B cell (primary cell): ENCODE data around the gene ASB18. TPM values are rescaled to one million over a fixed set of nuclear protein-coding genes. Genes with fewer than 3 reads are reported as not detected.

ENCODE experiments used
- ATAC-seq: fragments of 200-7000 bp; cut with Tn5 transposase; one replicate; pipeline ENCODE4 v1.10.0; 2021; ENCODE audit warnings: low read depth, mild to moderate bottlenecking, moderate number of reproducible peaks, moderate library complexity
- CTCF ChIA-PET: fragments of 350-600 bp; sonication (Branson Sonifier 250); formaldehyde crosslinking; loops from one replicate; lab custom pipeline; 2021; ENCODE audit warnings: antibody characterized with exemption, inconsistent platforms; lab: Charles Lee
- POLR2A ChIA-PET: fragments of 350-600 bp; sonication (Branson Sonifier 250); formaldehyde crosslinking; loops from one replicate; lab custom pipeline; 2021; ENCODE audit warnings: antibody characterized with exemption; lab: Charles Lee
- DNase-seq: peaks from one replicate; pipeline ENCODE4 v3.0.0; 2013
- H2AFZ ChIP-seq: 2 replicates; pipeline ENCODE4 v1.6.1; 2012; ENCODE audit warnings: mild to moderate bottlenecking, low read depth, low read length; ENCODE audit not compliant: insufficient read depth, poor library complexity, severe bottlenecking
- H3K27ac ChIP-seq, 2 donors: 1 replicate in 1 of 2; 2 replicates in 1 of 2; pipeline ENCODE4 v1.5.1; 2012 to 2013; ENCODE audit warnings: low read length in 2 of 2, mild to moderate bottlenecking in 2 of 2, moderate library complexity in 1 of 2
- H3K27me3 ChIP-seq, 4 experiments: fragments of 200-600 bp in 1 of 4; sonication (generic) in 1 of 4; replicated peaks in 1 of 4; 1 replicate in 2 of 4; 2 replicates in 2 of 4; pipeline versions ENCODE4 v1.6.1 to v1.7.0; 2013 to 2016; ENCODE audit warnings: low read length in 3 of 4, mild to moderate bottlenecking in 2 of 4, mixed read lengths in 1 of 4, moderate library complexity in 1 of 4; ENCODE audit not compliant: insufficient read depth in 4 of 4, control insufficient read depth in 3 of 4; ENCODE audit errors: control extremely low read depth in 1 of 4
- H3K36me3 ChIP-seq, 2 experiments: replicated peaks in 1 of 2; 1 replicate in 1 of 2; 2 replicates in 1 of 2; pipeline versions ENCODE4 v1.6.1 to v1.7.1; 2013; ENCODE audit warnings: low read length in 1 of 2; ENCODE audit not compliant: insufficient read depth in 2 of 2, control insufficient read depth in 1 of 2; ENCODE audit errors: control extremely low read depth in 1 of 2, extremely low read depth in 1 of 2
- H3K4me1 ChIP-seq, 2 donors: fragments of 200-600 bp in 1 of 2; sonication (generic) in 1 of 2; 1 replicate in 1 of 2; 2 replicates in 1 of 2; pipeline versions ENCODE4 v1.5.1 to v1.6.1; 2013 to 2017; ENCODE audit warnings: low read length in 2 of 2; ENCODE audit not compliant: control insufficient read depth in 2 of 2, insufficient read depth in 2 of 2
- H3K4me2 ChIP-seq: replicated peaks from 2 replicates; pipeline ENCODE3; 2012; ENCODE audit warnings: mild to moderate bottlenecking, low read depth, low read length; ENCODE audit not compliant: poor library complexity, severe bottlenecking
- H3K4me3 ChIP-seq, 5 experiments: fragments of 200-600 bp in 1 of 5; sonication (generic) in 1 of 5; 1 replicate in 3 of 5; 2 replicates in 2 of 5; pipeline versions ENCODE4 v1.5.1 to v1.7.0; 2011 to 2016; ENCODE audit warnings: low read length in 4 of 5, mild to moderate bottlenecking in 4 of 5, low read depth in 2 of 5, control low read depth in 1 of 5, moderate library complexity in 1 of 5; ENCODE audit not compliant: insufficient read depth in 1 of 5; ENCODE audit errors: control extremely low read depth in 1 of 5, extremely low read depth in 1 of 5
- H3K79me2 ChIP-seq: fragments of 200-600 bp; sonication (generic); one replicate; pipeline ENCODE4 v1.6.0; 2016; ENCODE audit warnings: low read length; ENCODE audit not compliant: control insufficient read depth, insufficient read depth
- H3K9ac ChIP-seq: fragments of 200-600 bp; sonication (generic); 2 replicates; pipeline ENCODE4 v1.6.1; 2017; ENCODE audit warnings: mild to moderate bottlenecking, low read length, moderate library complexity
- H3K9me3 ChIP-seq, 3 donors: one replicate each; pipeline versions ENCODE4 v1.6.1 to v1.7.1; 2013; ENCODE audit warnings: low read length in 2 of 3; ENCODE audit not compliant: control insufficient read depth in 2 of 3, insufficient read depth in 1 of 3; ENCODE audit errors: control extremely low read depth in 1 of 3
- H4K20me1 ChIP-seq: 2 replicates; pipeline ENCODE4 v1.6.0; 2012; ENCODE audit warnings: mild to moderate bottlenecking, low read length; ENCODE audit not compliant: insufficient read depth, control insufficient read depth, poor library complexity, severe bottlenecking
- H3K27ac Mint-ChIP-seq: one replicate; pipeline ENCODE4 v1.8.0; 2021; ENCODE audit warnings: mixed read lengths
- H3K27me3 Mint-ChIP-seq: one replicate; pipeline ENCODE4 v1.8.0; 2021; ENCODE audit warnings: mixed read lengths
- H3K4me1 Mint-ChIP-seq: one replicate; pipeline ENCODE4 v1.8.0; 2021; ENCODE audit warnings: mixed read lengths
- H3K4me3 Mint-ChIP-seq: one replicate; pipeline ENCODE4 v1.8.0; 2021; ENCODE audit warnings: mixed read lengths
- H3K9me3 Mint-ChIP-seq: one replicate; pipeline ENCODE4 v1.8.0; 2022; ENCODE audit warnings: mixed read lengths; ENCODE audit not compliant: insufficient read depth
- EZH2 ChIP-seq: IDR thresholded peaks from 2 replicates; pipeline ENCODE4 v1.6.1; 2012; ENCODE audit warnings: borderline replicate concordance, low read depth, mild to moderate bottlenecking, moderate library complexity, low read length; ENCODE audit not compliant: insufficient read depth, poor library complexity, severe bottlenecking
- WGBS: methylation state at CpG from one replicate; pipeline ENCODE4 v1.1.5; 2013; ENCODE audit warnings: missing lambda C conversion rate; ENCODE audit not compliant: insufficient coverage; 5-methylcytosine and 5-hydroxymethylcytosine counted together
- intact Hi-C: fragments of 100-400 bp; cut with micrococcal nuclease; formaldehyde crosslinking; loops from one replicate; pipeline ENCODE4 v1.10.0; 2022
- polyA plus RNA-seq: library from polyadenylated mRNA; depleted of rRNA; stranded (reverse); fragments of >200 nt; gene quantifications from 2 replicates; pipeline ENCODE4 v1.2.3, GENCODE V29; 2012
- total RNA-seq, 2 donors: library from RNA; stranded (reverse); fragments of 120-200 nt in 1 of 2; gene quantifications; 1 replicate in 1 of 2; 2 replicates in 1 of 2; pipeline versions ENCODE4 v1.2.3 to v1.2.4, GENCODE V29; 2013 to 2022
- TF ChIP-seq, protein P1 (sequence below): fragments of 200-600 bp; IDR thresholded peaks from one replicate; pipeline ENCODE4 v1.8.0; 2022; ENCODE audit warnings: antibody characterized with exemption, mild to moderate bottlenecking

ASB18 gene
- total and polyA plus RNA-seq, 2 donors (not counting 1 experiment from before 2014, with no cell fraction given), result not detected

DNA sequence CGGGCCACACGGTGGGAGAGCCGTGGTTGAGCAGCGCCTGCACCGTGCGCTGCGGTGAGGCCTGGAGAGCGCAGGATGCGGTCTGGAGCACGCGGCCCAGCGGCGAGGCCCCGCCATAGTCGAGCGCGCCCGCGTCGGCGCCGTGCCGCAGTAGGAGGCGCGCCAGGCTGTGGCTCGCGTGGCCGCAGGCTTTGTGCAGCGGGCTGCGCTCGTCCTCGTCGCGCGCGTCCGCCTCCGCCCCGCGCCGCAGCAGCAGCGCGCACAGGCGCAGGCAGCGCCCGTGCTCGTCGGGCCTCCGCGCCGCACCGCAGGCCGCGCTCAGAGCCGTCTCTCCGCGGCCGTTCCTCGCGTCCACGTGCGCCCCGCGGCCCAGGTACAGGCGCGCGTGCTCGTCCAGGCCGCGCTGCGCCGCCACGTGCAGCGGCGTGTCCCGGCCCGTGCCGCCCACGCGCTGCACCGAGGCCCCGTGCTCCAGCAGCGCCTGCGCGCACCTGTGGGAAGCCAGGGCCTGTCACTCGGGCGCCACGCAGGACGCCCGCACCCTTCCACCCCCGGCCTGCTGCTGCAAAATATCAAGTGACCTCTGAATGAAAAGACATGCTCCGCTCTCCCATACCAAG is 49.7 kb downstream of the ASB18 start:
- POLR2A ChIA-PET, result no interaction called here
- no peak for ATAC-seq
- peaks cover 30% of the 10 kb centered on the region for H3K27me3 Mint-ChIP-seq
- H3K4me1 Mint-ChIP-seq, result no peaks in the 10 kb centered on the region
- intact Hi-C loops, result no loop called here
- no peak overlapping the region for H3K27ac Mint-ChIP-seq
- Histone ChIP-seq H3K36me3 (no peaks in the 10 kb centered on the region), H3K4me3 (no peak overlapping the region), H3K4me1 (no peaks in the 10 kb centered on the region), H3K9ac (no peak overlapping the region), H3K9me3 (peaks cover 0 to 21% (median 0%) of the 10 kb centered on the region in 3 donors), H3K4me2 (no peak overlapping the region), H3K27ac (no peak overlapping the region), H2AFZ (no peak overlapping the region), H4K20me1 (no peaks in the 10 kb centered on the region), H3K27me3 (no peaks in the 10 kb centered on the region), H3K79me2 (no peaks in the 10 kb centered on the region)
- WGBS, result 50% methylated on average over 90 of the region's 92 CpGs
- CTCF ChIA-PET, result no interaction called here
- H3K9me3 Mint-ChIP-seq, result no peaks in the 10 kb centered on the region
- no peak for DNase-seq
- TF ChIP-seq EZH2, result no peak
- TF ChIP-seq, protein P1, sequence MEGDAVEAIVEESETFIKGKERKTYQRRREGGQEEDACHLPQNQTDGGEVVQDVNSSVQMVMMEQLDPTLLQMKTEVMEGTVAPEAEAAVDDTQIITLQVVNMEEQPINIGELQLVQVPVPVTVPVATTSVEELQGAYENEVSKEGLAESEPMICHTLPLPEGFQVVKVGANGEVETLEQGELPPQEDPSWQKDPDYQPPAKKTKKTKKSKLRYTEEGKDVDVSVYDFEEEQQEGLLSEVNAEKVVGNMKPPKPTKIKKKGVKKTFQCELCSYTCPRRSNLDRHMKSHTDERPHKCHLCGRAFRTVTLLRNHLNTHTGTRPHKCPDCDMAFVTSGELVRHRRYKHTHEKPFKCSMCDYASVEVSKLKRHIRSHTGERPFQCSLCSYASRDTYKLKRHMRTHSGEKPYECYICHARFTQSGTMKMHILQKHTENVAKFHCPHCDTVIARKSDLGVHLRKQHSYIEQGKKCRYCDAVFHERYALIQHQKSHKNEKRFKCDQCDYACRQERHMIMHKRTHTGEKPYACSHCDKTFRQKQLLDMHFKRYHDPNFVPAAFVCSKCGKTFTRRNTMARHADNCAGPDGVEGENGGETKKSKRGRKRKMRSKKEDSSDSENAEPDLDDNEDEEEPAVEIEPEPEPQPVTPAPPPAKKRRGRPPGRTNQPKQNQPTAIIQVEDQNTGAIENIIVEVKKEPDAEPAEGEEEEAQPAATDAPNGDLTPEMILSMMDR, result no peak
- H3K4me3 Mint-ChIP-seq, result no peak overlapping the region

DNA sequence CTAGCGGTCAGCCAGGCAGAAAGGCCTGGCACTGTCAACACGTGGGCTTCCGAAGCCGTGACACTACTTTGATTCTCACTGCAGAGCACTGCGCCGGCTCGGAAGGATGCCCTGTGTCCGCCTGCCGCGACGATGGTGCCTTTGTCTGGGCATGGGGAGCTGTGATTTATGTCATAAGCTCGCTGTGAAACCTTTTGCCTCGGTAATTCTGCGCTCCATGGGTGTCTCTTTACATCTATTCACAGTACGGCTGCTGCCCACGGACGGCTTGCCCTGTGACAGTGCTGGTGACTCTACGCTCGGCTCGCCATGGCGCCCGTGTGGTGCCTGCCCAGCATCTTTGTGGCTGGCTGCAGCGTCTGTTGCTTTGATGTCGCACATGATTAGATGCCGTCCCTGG is 52.9 kb downstream of the ASB18 start:
- DNase-seq (no peak), ATAC-seq (no peak)
- H3K4me1 ChIP-seq, result no peaks in the 10 kb centered on the region
- no peaks in the 10 kb centered on the region for H3K27me3 ChIP-seq
- H3K4me2 ChIP-seq, result no peak overlapping the region
- H3K36me3 ChIP-seq, result no peaks in the 10 kb centered on the region
- TF ChIP-seq, protein P1, result no peak
- TF ChIP-seq EZH2, result no peak
- Mint-ChIP-seq H3K4me1 (no peaks in the 10 kb centered on the region), H3K4me3 (no peak overlapping the region), H3K27ac (no peak overlapping the region), H3K9me3 (peaks cover 2% of the 10 kb centered on the region), H3K27me3 (peaks cover 25% of the 10 kb centered on the region)
- H3K27ac ChIP-seq, result no peak overlapping the region
- ChIA-PET CTCF (no interaction called here), POLR2A (no interaction called here)
- H3K79me2 ChIP-seq, result no peaks in the 10 kb centered on the region
- no peak overlapping the region for H3K4me3 ChIP-seq
- H3K9me3 ChIP-seq, result peaks cover 0 to 33% (median 3%) of the 10 kb centered on the region in 3 donors
- intact Hi-C loops, result no loop called here
- 91% methylated on average over 25 of the region's 25 CpGs for WGBS
- no peak overlapping the region for H2AFZ ChIP-seq
- H4K20me1 ChIP-seq, result no peaks in the 10 kb centered on the region
- no peak overlapping the region for H3K9ac ChIP-seq
